ENCODE measurements around the gene ACSL6. TPM values are rescaled to one million over a fixed set of nuclear protein-coding genes. Genes with fewer than 3 reads are reported as not detected.

The ACSL6 gene
- total RNA-seq, 2 experiments from 2014 or later = 20.8 to 21.5 TPM

GRCh38 chr5:132054697-132055440, 43.4 kb upstream of the ACSL6 start:
- Mint-ChIP-seq H3K4me1 (ENCODE audit: low read depth) (peaks cover 68% of the 10 kb centered on the region), H3K36me3 (ENCODE audit: low read depth) (no peaks in the 10 kb centered on the region), H3K9me3 (ENCODE audit: insufficient read depth) (no peaks in the 10 kb centered on the region), H3K27ac (peak overlapping the region; percentile 33), H3K4me3 (no peak overlapping the region), H3K27me3 (ENCODE audit: low read depth) (peaks cover 25% of the 10 kb centered on the region)
- ATAC-seq (peak; percentile 35), DNase-seq (peak; percentile 22)
- ChIA-PET CTCF (interaction anchor here (1.3 to 3.8 kb wide), 3 partner anchors 47 to 632 kb away, joined by 3 to 23 read pairs (median 3); no protein-coding TSS in a partner anchor), POLR2A (interaction anchor here (0.9 kb wide), 1 partner anchor 35 kb away, joined by 3 read pairs; no protein-coding TSS in a partner anchor)

GRCh38 chr5:132054031-132054696, 42.7 kb upstream of the ACSL6 start:
- Mint-ChIP-seq H3K27ac (peak overlapping the region; percentile 11), H3K36me3 (ENCODE audit: low read depth) (no peaks in the 10 kb centered on the region), H3K9me3 (ENCODE audit: insufficient read depth) (no peaks in the 10 kb centered on the region), H3K4me3 (no peak overlapping the region), H3K27me3 (ENCODE audit: low read depth) (peaks cover 26% of the 10 kb centered on the region), H3K4me1 (ENCODE audit: low read depth) (peaks cover 61% of the 10 kb centered on the region)
- CTCF ChIA-PET = interaction anchor here (1.4 to 2.1 kb wide), 2 partner anchors 9 to 244 kb away, joined by 3 to 8 read pairs; no protein-coding TSS in a partner anchor
- no peak for ATAC-seq
- peak; percentile 20 for DNase-seq
- POLR2A ChIA-PET = no interaction called here

GRCh38 chr5:132053483-132053882, 42.0 kb upstream of the ACSL6 start:
- Mint-ChIP-seq H3K4me3 (no peak overlapping the region), H3K27ac (no peak overlapping the region), H3K36me3 (ENCODE audit: low read depth) (no peaks in the 10 kb centered on the region), H3K27me3 (ENCODE audit: low read depth) (peaks cover 26% of the 10 kb centered on the region), H3K9me3 (ENCODE audit: insufficient read depth) (no peaks in the 10 kb centered on the region), H3K4me1 (ENCODE audit: low read depth) (peaks cover 54% of the 10 kb centered on the region)
- ChIA-PET POLR2A (interaction anchor here (0.8 kb wide), 1 partner anchor 11 kb away, joined by 3 read pairs; no protein-coding TSS in a partner anchor), CTCF (interaction anchor here (1.0 to 2.1 kb wide), 3 partner anchors 8 to 11 kb away, joined by 3 to 8 read pairs (median 3); no protein-coding TSS in a partner anchor)
- DNase-seq (no peak), ATAC-seq (no peak)

- DNase-seq (no peak), ATAC-seq (no peak)
- POLR2A ChIA-PET = interaction anchor here (0.8 kb wide), 1 partner anchor 10 kb away, joined by 3 read pairs; no protein-coding TSS in a partner anchor
- Mint-ChIP-seq H3K4me1 (ENCODE audit: low read depth) (peaks cover 47% of the 10 kb centered on the region), H3K27ac (peak overlapping the region; percentile 12), H3K27me3 (ENCODE audit: low read depth) (peaks cover 24% of the 10 kb centered on the region), H3K9me3 (ENCODE audit: insufficient read depth) (no peaks in the 10 kb centered on the region), H3K4me3 (no peak overlapping the region), H3K36me3 (ENCODE audit: low read depth) (no peaks in the 10 kb centered on the region)
- CTCF ChIA-PET = interaction anchor here (1.0 to 2.1 kb wide), 3 partner anchors 9 to 12 kb away, joined by 3 to 8 read pairs (median 3); no protein-coding TSS in a partner anchor
Observed at GRCh38 chr5:132052520-132052919, 41.1 kb upstream of the ACSL6 start.

- Mint-ChIP-seq H3K27ac (peak overlapping the region; percentile 56), H3K4me3 (no peak overlapping the region), H3K36me3 (ENCODE audit: low read depth) (peaks cover under 1% of the 10 kb centered on the region), H3K4me1 (ENCODE audit: low read depth) (peaks cover 31% of the 10 kb centered on the region), H3K27me3 (ENCODE audit: low read depth) (peaks cover 25% of the 10 kb centered on the region), H3K9me3 (ENCODE audit: insufficient read depth) (no peaks in the 10 kb centered on the region)
- DNase-seq (no peak), ATAC-seq (no peak)
- ChIA-PET CTCF (interaction anchor here (0.6 to 1.0 kb wide), 3 partner anchors 43 to 627 kb away, joined by 3 read pairs; no protein-coding TSS in a partner anchor), POLR2A (no interaction called here)
Observed at GRCh38 chr5:132050661-132051552, 39.4 kb upstream of the ACSL6 start.

GRCh38 chr5:132050136-132050535, 38.7 kb upstream of the ACSL6 start:
- H3K4me3 Mint-ChIP-seq = no peak overlapping the region
- peaks cover 2% of the 10 kb centered on the region for H3K36me3 Mint-ChIP-seq (ENCODE audit: low read depth)
- ChIA-PET POLR2A (no interaction called here), CTCF (interaction anchor here (0.6 to 1.2 kb wide), 4 partner anchors 25 to 626 kb away, joined by 3 read pairs; no protein-coding TSS in a partner anchor)
- ATAC-seq = no peak
- no peak overlapping the region for H3K27ac Mint-ChIP-seq
- H3K4me1 Mint-ChIP-seq (ENCODE audit: low read depth) = peaks cover 23% of the 10 kb centered on the region
- DNase-seq = peak; percentile 21
- peaks cover 31% of the 10 kb centered on the region for H3K27me3 Mint-ChIP-seq (ENCODE audit: low read depth)
- no peaks in the 10 kb centered on the region for H3K9me3 Mint-ChIP-seq (ENCODE audit: insufficient read depth)

- no peaks in the 10 kb centered on the region for H3K9me3 Mint-ChIP-seq (ENCODE audit: insufficient read depth)
- POLR2A ChIA-PET = no interaction called here
- ATAC-seq = no peak
- H3K27me3 Mint-ChIP-seq (ENCODE audit: low read depth) = peaks cover 32% of the 10 kb centered on the region
- H3K4me3 Mint-ChIP-seq = no peak overlapping the region
- no peak overlapping the region for H3K27ac Mint-ChIP-seq
- peaks cover 17% of the 10 kb centered on the region for H3K4me1 Mint-ChIP-seq (ENCODE audit: low read depth)
- CTCF ChIA-PET = interaction anchor here (0.8 to 2.3 kb wide), 3 partner anchors 11 to 24 kb away, joined by 3 to 7 read pairs (median 3); partner anchors contain the start of gene IL3
- no peak for DNase-seq
- peaks cover 2% of the 10 kb centered on the region for H3K36me3 Mint-ChIP-seq (ENCODE audit: low read depth)
Observed at GRCh38 chr5:132049559-132049958, 38.1 kb upstream of the ACSL6 start.

- CTCF ChIA-PET = interaction anchor here (0.8 to 2.3 kb wide), 2 partner anchors 12 to 14 kb away, joined by 3 to 7 read pairs; partner anchors contain the start of gene IL3
- no peak for ATAC-seq
- Mint-ChIP-seq H3K27ac (no peak overlapping the region), H3K4me1 (ENCODE audit: low read depth) (peaks cover 15% of the 10 kb centered on the region), H3K36me3 (ENCODE audit: low read depth) (peaks cover 4% of the 10 kb centered on the region), H3K4me3 (no peak overlapping the region), H3K9me3 (ENCODE audit: insufficient read depth) (no peaks in the 10 kb centered on the region), H3K27me3 (ENCODE audit: low read depth) (peaks cover 34% of the 10 kb centered on the region)
- DNase-seq = no peak
- POLR2A ChIA-PET = no interaction called here
Observed at GRCh38 chr5:132049093-132049492, 37.6 kb upstream of the ACSL6 start.

GRCh38 chr5:132046880-132047299, 35.4 kb upstream of the ACSL6 start:
- Mint-ChIP-seq H3K36me3 (ENCODE audit: low read depth) (peaks cover 4% of the 10 kb centered on the region), H3K9me3 (ENCODE audit: insufficient read depth) (no peaks in the 10 kb centered on the region)
- POLR2A ChIA-PET = no interaction called here

GRCh38 chr5:132044207-132044606, 32.7 kb upstream of the ACSL6 start:
- DNase-seq (no peak), ATAC-seq (no peak)
- H3K27ac Mint-ChIP-seq = no peak overlapping the region
- H3K4me3 Mint-ChIP-seq = no peak overlapping the region
- ChIA-PET CTCF (no interaction called here), POLR2A (no interaction called here)
- H3K4me1 Mint-ChIP-seq (ENCODE audit: low read depth) = peaks cover 2% of the 10 kb centered on the region
- H3K27me3 Mint-ChIP-seq (ENCODE audit: low read depth) = peaks cover 38% of the 10 kb centered on the region
- H3K36me3 Mint-ChIP-seq (ENCODE audit: low read depth) = peaks cover 4% of the 10 kb centered on the region
- no peaks in the 10 kb centered on the region for H3K9me3 Mint-ChIP-seq (ENCODE audit: insufficient read depth)

More at GRCh38 chr5:132046880-132047299, 35.4 kb upstream of the ACSL6 start:
- Mint-ChIP-seq H3K4me3 (no peak overlapping the region), H3K4me1 (ENCODE audit: low read depth) (peaks cover 8% of the 10 kb centered on the region), H3K27ac (no peak overlapping the region), H3K27me3 (ENCODE audit: low read depth) (peaks cover 28% of the 10 kb centered on the region)
- DNase-seq (no peak), ATAC-seq (no peak)
- CTCF ChIA-PET = no interaction called here

- no peaks in the 10 kb centered on the region for H3K4me1 Mint-ChIP-seq (ENCODE audit: low read depth)
- H3K9me3 Mint-ChIP-seq (ENCODE audit: insufficient read depth) = peaks cover 12% of the 10 kb centered on the region
- peaks cover 11% of the 10 kb centered on the region for H3K36me3 Mint-ChIP-seq (ENCODE audit: low read depth)
- DNase-seq (no peak), ATAC-seq (no peak)
- H3K27ac Mint-ChIP-seq = no peak overlapping the region
- no peak overlapping the region for H3K4me3 Mint-ChIP-seq
- ChIA-PET CTCF (no interaction called here), POLR2A (no interaction called here)
- H3K27me3 Mint-ChIP-seq (ENCODE audit: low read depth) = peaks cover 44% of the 10 kb centered on the region
Observed at GRCh38 chr5:132037353-132037752, 25.9 kb upstream of the ACSL6 start.

Data from activated CD8-positive, alpha-beta T cell treated with anti-CD3 and anti-CD28 coated beads, Interleukin-2, amount 10 ng/mL, durations not matched to agents 7 days and 5 days (primary cell).